HG03521 (cell line): Measurements from ENCODE around the gene FGD6.
A peak's percentile ranks its signal among the peaks of the same experiment; 100 is the strongest.
"Not testable (repeated sequence)": the region's sequence is repeated elsewhere in the genome, so short reads cannot be mapped to it uniquely, and the experiment has no call there.

ENCODE experiments used
- ATAC-seq: cut with Tn5 transposase; IDR thresholded peaks from one replicate; pipeline ENCODE4 v1.9.1; 2021; ENCODE audit warnings: mild to moderate bottlenecking, moderate library complexity; ENCODE audit not compliant: unreplicated experiment

FGD6 gene

GRCh38 chr12:95235621-95236020, 18.4 kb upstream of the FGD6 start:
- not testable (repeated sequence) for ATAC-seq

DNA sequence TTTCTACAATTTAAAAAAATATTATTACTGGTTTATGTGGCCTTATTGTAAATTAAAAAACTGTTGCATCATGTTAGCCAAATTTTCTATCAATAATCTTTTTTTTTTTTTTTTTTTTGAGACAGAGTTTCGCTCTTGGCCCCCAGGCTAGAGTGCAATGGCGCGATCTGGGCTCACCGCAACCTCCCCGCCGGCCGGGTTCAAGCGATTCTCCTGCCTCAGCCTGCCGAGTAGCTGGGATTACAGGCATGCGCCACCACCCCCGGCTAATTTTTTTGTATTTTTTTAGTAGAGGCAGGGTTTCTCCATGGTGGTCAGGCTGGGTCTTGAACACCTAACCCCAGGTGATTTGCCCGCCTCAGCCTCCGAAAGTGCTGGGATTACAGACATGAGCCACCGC, 16.9 kb upstream of the FGD6 start:
- not testable (repeated sequence) for ATAC-seq

DNA sequence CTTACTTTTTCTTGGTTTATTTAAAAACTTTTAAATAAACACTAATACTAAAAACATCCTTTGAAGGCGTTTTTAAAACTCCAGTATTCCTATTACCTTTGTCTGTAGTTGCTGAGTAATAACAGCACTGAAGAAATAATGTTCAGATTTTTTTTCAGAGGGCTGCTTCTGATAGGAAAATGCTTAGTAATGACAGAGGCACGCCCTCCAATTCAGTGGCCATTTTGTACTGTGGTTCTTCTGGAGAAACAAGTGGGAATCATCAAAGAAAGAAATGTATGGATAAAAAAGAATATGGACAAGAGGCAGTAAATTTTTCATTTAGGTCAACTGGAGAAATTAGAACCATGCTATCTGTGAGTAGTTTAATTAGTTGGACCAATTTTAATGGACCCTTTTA, 13.9 kb upstream of the FGD6 start:
- no peak for ATAC-seq

DNA sequence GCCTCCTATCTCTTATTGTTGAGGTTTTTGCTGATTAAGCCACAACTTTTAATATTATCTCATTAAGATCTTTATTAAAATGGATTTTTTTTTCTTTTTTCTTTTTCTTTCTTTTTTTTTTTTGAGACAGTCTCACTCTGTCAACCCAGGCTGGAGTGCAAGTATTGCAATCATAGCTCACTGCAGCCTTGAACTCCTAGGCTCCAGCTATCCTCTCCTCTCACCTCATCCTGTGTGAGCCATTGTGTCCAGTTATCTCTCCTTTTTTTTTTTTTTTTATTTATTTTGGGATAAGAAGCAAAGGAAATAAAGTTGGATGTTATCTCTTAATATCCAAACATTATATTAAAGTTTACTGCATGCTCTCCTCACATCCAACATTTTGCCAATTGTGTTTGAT, 13.0 kb upstream of the FGD6 start:
- no peak for ATAC-seq

DNA sequence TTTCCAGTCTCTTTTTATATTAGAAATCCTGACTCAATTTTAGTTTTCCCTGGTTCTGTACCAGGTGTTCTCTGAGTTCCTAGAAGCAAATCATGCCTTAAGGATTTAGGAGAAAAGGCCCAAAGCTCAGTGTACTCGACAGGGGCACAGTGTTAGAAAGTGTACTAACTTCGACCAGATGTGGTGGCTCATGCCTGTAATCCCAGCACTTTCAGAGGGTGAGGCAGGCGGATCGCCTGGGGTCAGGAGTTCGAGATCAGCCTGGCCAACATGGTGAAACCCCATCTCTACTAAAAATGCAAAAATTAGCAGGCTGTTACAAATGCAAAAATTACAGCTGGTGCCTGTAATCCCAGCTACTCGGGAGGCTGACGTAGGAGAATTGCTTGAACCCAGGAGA, 12.4 kb upstream of the FGD6 start:
- ATAC-seq, result no peak

DNA sequence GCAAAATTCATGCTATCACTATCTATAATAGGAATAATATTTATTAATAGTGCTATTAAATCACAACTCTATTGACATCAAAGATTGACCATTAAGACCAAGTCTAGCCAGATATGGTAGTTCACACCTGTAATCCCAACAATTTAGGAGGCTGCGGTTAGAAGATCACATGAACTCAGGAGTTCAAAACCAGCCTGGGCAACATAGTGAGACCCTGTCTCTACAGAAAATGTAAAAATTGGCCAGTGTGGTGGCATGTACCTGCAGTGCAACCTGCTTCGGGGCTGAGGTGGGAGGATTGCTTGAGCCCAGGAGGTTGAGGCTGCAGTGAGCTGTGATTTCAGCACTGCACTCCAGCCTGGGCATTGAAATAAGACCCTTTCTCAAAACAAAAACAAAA, 11.3 kb upstream of the FGD6 start:
- ATAC-seq, result no peak

DNA sequence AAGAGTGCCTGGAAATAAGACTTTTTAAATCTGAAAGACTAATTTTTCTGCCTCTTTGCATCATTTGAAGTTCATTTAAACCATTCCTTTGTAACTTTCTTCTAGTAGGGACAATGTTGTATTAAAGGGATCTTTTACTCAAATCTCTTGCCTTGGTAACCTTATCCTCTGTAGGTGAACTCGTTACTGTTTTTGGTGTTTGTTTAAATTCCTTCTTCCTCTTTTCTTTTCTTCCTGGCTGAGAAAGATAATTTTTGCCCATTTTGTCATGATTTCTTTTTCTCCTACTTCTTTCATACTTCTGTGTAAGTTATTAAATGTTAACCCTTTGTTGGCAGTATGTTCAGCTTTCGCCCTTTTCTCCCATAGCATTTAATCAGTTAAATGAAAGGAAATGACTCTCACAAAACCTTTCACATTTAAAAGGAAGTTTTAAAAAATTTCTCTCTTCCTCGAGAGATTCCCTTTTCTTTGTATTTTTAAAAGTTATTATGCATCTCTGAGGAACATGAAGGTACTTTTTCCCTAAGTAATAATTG, 10.6 kb upstream of the FGD6 start:
- no peak for ATAC-seq

DNA sequence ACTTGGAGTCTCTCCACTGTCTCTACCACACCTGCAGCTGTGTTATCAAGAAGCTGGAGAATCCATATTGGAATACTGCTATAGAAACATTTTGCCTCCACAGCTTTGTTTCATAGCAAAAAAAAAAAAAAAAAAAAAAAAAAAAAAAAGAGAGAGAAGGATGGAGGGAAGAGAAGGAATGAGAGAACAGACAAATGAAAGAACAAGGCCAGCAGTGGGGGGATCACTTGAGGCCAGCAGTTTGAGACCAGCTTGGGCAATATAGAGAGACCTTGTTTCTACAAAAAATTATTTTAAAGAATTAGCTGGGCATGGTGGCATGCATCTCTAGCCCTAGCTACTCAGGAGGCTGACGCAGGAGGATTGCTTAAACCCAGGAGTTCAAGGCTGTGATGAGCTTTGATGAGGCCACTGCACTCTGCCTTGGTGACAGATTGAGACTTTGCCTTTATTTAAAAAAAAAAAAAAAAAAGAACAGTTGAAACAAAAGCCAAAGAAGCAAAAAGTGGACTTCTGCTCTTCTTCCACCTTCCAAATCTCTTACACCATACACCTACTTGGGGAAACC, 8.5 kb upstream of the FGD6 start:
- no peak for ATAC-seq

DNA sequence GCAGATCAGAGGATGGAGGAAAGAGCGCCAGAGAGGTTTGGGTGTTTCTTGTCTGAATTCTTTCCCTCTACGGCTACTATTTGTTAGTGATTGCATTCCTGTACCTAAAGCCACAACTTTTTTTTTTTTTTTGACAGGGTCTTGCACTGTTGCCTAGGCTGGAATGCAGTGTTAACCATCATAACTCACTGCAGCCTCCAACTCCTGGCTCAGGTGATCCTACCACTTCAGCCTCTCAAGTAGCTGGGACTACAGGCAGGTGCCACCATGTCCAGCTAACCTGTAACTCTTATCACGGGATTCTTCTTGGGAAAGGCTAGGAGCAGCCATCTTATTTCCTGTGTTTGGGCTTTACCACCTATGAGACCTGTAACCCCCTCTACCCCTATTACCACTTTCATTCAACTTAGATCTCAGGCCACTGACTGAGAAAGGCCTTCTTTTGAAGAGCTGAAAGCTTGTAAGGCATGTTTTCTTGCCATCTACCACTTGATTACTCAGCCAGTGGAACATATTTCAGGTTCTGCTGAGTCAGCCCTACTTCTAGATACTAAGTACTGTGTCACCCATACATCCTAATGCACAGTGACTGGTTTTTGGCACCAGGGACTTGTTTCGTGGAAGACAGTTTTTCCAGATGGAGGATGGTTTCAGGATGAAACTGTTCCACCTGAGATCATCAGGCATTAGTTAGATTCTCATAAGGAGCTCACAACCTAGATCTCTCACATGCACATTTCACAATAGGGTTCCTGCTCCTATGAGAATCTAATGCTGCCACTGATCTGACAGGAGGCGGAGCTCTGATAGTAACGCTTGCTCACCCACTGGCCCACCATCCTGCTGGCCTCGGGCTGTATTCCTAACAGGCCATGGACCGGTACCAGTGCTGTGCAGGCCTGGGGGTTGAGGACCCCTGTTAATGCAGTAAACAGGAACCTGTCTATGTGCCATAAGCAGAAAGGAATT, 7.2 kb upstream of the FGD6 start:
- no peak for ATAC-seq

DNA sequence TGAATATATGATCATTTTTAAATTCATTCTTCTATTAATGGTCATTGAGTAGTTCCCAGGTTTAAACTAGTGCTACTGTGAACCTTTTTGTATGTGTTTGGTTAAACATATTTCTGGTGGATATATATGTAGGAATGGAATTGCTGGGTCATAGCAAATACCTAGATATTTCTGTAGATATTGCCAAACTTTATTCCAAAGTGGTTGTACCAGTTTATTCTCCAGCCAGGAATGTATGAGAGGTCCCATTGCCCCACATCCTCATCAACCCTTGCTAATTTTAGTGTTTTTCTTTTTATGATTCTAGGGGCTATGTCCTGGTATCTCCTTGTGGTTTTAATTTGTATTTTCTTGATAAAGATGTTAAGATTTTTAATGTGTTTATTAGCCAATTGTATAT, 3.5 kb upstream of the FGD6 start:
- no peak for ATAC-seq

DNA sequence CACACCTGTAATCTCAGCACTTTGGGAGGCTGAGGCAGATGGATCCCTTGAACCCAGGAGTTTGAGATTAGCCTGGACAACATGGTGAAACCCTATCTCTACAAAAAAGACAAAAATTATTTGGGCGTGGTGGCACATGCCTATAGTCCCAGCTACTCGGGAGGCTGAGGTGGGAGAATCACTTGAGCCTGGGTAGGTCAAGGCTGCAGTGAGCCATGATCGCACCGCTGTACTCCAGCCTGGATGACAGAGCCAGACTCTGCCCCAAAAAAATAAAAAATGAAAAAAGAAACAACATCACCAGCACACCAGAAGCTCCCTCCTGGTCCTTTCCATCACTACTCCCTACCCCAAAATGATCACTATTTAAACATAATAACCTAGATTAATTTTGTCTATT, 2.9 kb upstream of the FGD6 start:
- ATAC-seq, result no peak

GRCh38 chr12:95218150-95219133, 1.2 kb upstream of the FGD6 start:
- ATAC-seq, result peak; percentile 1

- peak; percentile 19 for ATAC-seq
Measured at GRCh38 chr12:95216711-95217376, 423 bp downstream of the FGD6 start.

GRCh38 chr12:95215949-95216348, 1.3 kb downstream of the FGD6 start:
- no peak for ATAC-seq

DNA sequence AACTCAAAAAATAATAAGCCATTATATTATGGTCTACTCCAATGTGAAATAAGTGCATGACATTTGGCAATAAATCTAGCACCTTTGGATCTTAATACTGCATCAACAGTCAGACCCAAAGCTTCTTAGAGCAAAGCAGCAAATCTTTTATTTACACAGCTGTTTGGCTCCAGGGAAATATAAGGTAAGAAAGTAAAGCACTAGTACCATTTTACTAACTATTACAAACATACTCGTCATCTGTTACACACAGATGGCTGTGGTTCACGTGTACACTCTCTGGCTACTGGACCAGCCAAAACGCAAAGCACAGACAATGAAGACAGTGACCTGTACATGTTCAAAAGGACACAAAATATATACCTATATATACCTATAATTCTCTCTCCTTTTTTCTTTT, 2.8 kb downstream of the FGD6 start:
- no peak for ATAC-seq

- ATAC-seq, result no peak
Measured at GRCh38 chr12:95213928-95214327, 3.3 kb downstream of the FGD6 start.

- ATAC-seq, result no peak
Measured at GRCh38 chr12:95213119-95213518, 4.1 kb downstream of the FGD6 start.

DNA sequence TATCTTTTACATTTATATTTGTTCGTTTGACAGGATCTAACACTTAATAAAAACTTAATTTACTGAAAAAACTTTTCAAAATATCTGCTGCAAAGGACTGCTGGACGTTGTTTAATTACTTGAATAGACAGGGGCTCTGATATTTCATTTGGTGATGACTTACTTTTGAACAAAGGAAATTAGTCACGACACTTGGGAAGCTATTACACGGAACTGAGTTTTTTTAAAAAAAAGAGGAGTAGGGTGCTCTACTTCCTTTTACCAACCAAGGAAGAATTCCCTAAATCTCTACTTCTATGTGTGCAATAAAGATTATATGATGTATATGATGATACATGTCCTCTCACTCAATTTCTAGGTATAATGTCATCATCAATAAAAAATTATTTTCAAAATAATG, 4.7 kb downstream of the FGD6 start:
- no peak for ATAC-seq

GRCh38 chr12:95208678-95209077, 8.6 kb downstream of the FGD6 start:
- ATAC-seq, result no peak

- no peak for ATAC-seq
Measured at GRCh38 chr12:95207407-95207806, 9.9 kb downstream of the FGD6 start.
